Endothelial cell of umbilical vein (primary cell): ENCODE measurements around the gene NECAB2. TPM values are rescaled to one million over a fixed set of nuclear protein-coding genes. Genes with fewer than 3 reads are reported as not detected.

Experiments
- BruUV-seq: library from RNA; stranded (reverse); fragments of 400-500 nt; replicated peaks from 2 replicates; lab custom pipeline; 2021; lab: Mats Ljungman, UMichigan
- CTCF ChIA-PET: fragments of 300-600, 350-600 bp; sonication (Branson Sonifier 250); formaldehyde crosslinking; loops from one replicate; lab custom pipeline; 2021; ENCODE audit warnings: antibody characterized with exemption, inconsistent platforms; lab: Charles Lee
- POLR2A ChIA-PET: fragments of 300-600, 350-600 bp; sonication (Branson Sonifier 250); formaldehyde crosslinking; loops from one replicate; lab custom pipeline; 2021; ENCODE audit warnings: antibody characterized with exemption, inconsistent platforms; lab: Charles Lee
- DNase-seq: peaks from one replicate; pipeline ENCODE4 v3.0.0-alpha.2; 2011; ENCODE audit warnings: low read depth, low spot score
- FAIRE-seq: peaks from 2 replicates; lab custom pipeline; 2011; peaks lifted over from hg19 to GRCh38; lab: Jason Lieb, UNC
- H2AFZ ChIP-seq: 2 replicates; pipeline ENCODE4 v1.6.0; 2012; ENCODE audit warnings: low read depth, low read length, control low read depth, inconsistent platforms
- H3K27ac ChIP-seq: 2 replicates; pipeline ENCODE4 v1.5.1; 2011; ENCODE audit warnings: low read depth, mild to moderate bottlenecking, control low read depth, low read length, moderate library complexity; ENCODE audit not compliant: insufficient read depth
- H3K27me3 ChIP-seq, 2 experiments: 2 replicates each; pipeline versions ENCODE4 v1.6.0 to v1.6.1; 2011; ENCODE audit warnings: low read length in 2 of 2, mixed read lengths in 1 of 2; ENCODE audit not compliant: control insufficient read depth in 2 of 2, insufficient read depth in 2 of 2
- H3K36me3 ChIP-seq, 2 experiments: 2 replicates in 1 of 2; 3 replicates in 1 of 2; pipeline ENCODE4 v1.5.1; 2011; ENCODE audit warnings: low read length in 2 of 2, mild to moderate bottlenecking in 1 of 2, moderate library complexity in 1 of 2; ENCODE audit not compliant: control insufficient read depth in 2 of 2, insufficient read depth in 2 of 2; ENCODE audit errors: extremely low read depth in 1 of 2
- H3K4me1 ChIP-seq: 3 replicates; pipeline ENCODE4 v1.5.1; 2011; ENCODE audit warnings: mild to moderate bottlenecking, low read length; ENCODE audit not compliant: control insufficient read depth, insufficient read depth; ENCODE audit errors: extremely low read depth
- H3K4me2 ChIP-seq: 2 replicates; pipeline ENCODE4 v1.6.1; 2011; ENCODE audit warnings: low read length, control low read depth, mixed read lengths; ENCODE audit not compliant: insufficient read depth
- H3K4me3 ChIP-seq, 3 experiments: fragments of 200-600 bp in 1 of 3; sonication (generic), shearing (Covaris generic) in 1 of 3; replicated peaks in 1 of 3; 2 replicates each; pipeline ENCODE4 v1.5.1; 2011 to 2016; ENCODE audit warnings: control low read depth in 3 of 3, low read length in 3 of 3, mild to moderate bottlenecking in 2 of 3, inconsistent platforms in 1 of 3, low read depth in 1 of 3, moderate library complexity in 1 of 3; ENCODE audit not compliant: insufficient read depth in 1 of 3
- H3K79me2 ChIP-seq: 2 replicates; pipeline ENCODE4 v1.6.0; 2012; ENCODE audit warnings: low read length, inconsistent platforms; ENCODE audit not compliant: control insufficient read depth, insufficient read depth
- H3K9ac ChIP-seq: replicated peaks from 2 replicates; pipeline ENCODE3; 2011; ENCODE audit warnings: low read length, control low read depth; ENCODE audit not compliant: insufficient read depth; ENCODE audit errors: extremely low read depth
- H3K9me1 ChIP-seq: replicated peaks from 3 replicates; pipeline ENCODE4 v1.6.0; 2011; ENCODE audit warnings: mild to moderate bottlenecking, low read length; ENCODE audit not compliant: control insufficient read depth, insufficient read depth; ENCODE audit errors: extremely low read depth
- H3K9me3 ChIP-seq: replicated peaks from 2 replicates; pipeline ENCODE4 v1.5.1; 2012; ENCODE audit warnings: low read length, inconsistent platforms; ENCODE audit not compliant: control insufficient read depth, insufficient read depth
- H4K20me1 ChIP-seq: replicated peaks from 2 replicates; pipeline ENCODE3; 2011; ENCODE audit warnings: mild to moderate bottlenecking, low read length; ENCODE audit not compliant: control insufficient read depth, insufficient read depth; ENCODE audit errors: extremely low read depth
- CTCF ChIP-seq, 2 donors: IDR thresholded peaks; 1 replicate in 1 of 2; 2 replicates in 1 of 2; pipeline ENCODE4 v1.5.1; 2011; ENCODE audit warnings: low read length in 2 of 2, mild to moderate bottlenecking in 2 of 2, moderate library complexity in 2 of 2, control low read depth in 1 of 2, inconsistent platforms in 1 of 2, low read depth in 1 of 2; ENCODE audit not compliant: insufficient read depth in 1 of 2; ENCODE audit errors: extremely low read depth in 1 of 2
- EZH2 ChIP-seq: IDR thresholded peaks from 2 replicates; pipeline ENCODE4 v1.6.1; 2012; ENCODE audit warnings: borderline replicate concordance, low read depth, mild to moderate bottlenecking, moderate library complexity, low read length, inconsistent platforms; ENCODE audit not compliant: severe bottlenecking
- FOS ChIP-seq: IDR thresholded peaks from 2 replicates; pipeline ENCODE4 v1.6.1; 2011; ENCODE audit warnings: mild to moderate bottlenecking, low read length, moderate library complexity, borderline replicate concordance; ENCODE audit not compliant: insufficient read depth
- GATA2 ChIP-seq: IDR thresholded peaks from 2 replicates; pipeline ENCODE4 v1.7.0; 2011; ENCODE audit warnings: low read depth, mild to moderate bottlenecking, moderate library complexity, mixed read lengths, low read length; ENCODE audit not compliant: insufficient read length, insufficient read depth
- JUN ChIP-seq: IDR thresholded peaks from 2 replicates; pipeline ENCODE4 v1.6.1; 2011; ENCODE audit warnings: borderline replicate concordance, low read depth; ENCODE audit not compliant: insufficient read length, insufficient read depth
- MAX ChIP-seq: IDR thresholded peaks from 2 replicates; pipeline ENCODE4 v1.6.1; 2011; ENCODE audit not compliant: insufficient read depth, insufficient read length
- MYC ChIP-seq: IDR thresholded peaks from one replicate; pipeline ENCODE4 v1.6.1; 2011; ENCODE audit warnings: mild to moderate bottlenecking, low read depth, low read length
- POLR2A ChIP-seq: IDR thresholded peaks from 2 replicates; pipeline ENCODE4 v1.6.1; 2012; ENCODE audit warnings: low read depth, mild to moderate bottlenecking, control low read depth, low read length
- POLR2AphosphoS5 ChIP-seq: IDR thresholded peaks from 2 replicates; pipeline ENCODE4 v1.6.1; 2012; ENCODE audit warnings: low read depth, mild to moderate bottlenecking, control low read depth, low read length, moderate library complexity; ENCODE audit not compliant: insufficient read depth
- dilution Hi-C: fragments of 300-500 bp; cut with MboI; formaldehyde crosslinking; loops from one replicate; pipeline ENCODE4 v1.15.0; 2019; ENCODE audit warnings: low sequenced_read_pairs; ENCODE audit not compliant: extremely low pct_ligation_motif_present
- intact Hi-C: fragments of 100-400 bp; cut with micrococcal nuclease; formaldehyde crosslinking; loops from one replicate; pipeline ENCODE4 v1.10.0; 2022
- polyA plus RNA-seq, 4 experiments: library from polyadenylated mRNA; depleted of rRNA in 3 of 4; stranded (reverse) in 3 of 4; unstranded in 1 of 4; fragments of >200 nt; gene quantifications; 2 replicates each; pipeline versions ENCODE4 v1.2.1 to v1.2.3, GENCODE V29; 2011 to 2012; ENCODE audit warnings: missing spikeins in 1 of 4
- total RNA-seq: library from RNA; stranded (reverse); gene quantifications from 2 replicates; pipeline ENCODE4 v1.2.3, GENCODE V29; 2021

NECAB2 gene
- total and polyA plus RNA-seq, 2 donors (not counting 3 experiments of a cell fraction or from before 2014, with no cell fraction given), result 0.26 to 0.31 TPM

- DNase-seq (no peak), FAIRE-seq (no peak)
- H3K79me2 ChIP-seq, result no peaks in the 10 kb centered on the region
- no peaks in the 10 kb centered on the region for H3K9me1 ChIP-seq
- ChIA-PET CTCF (interaction anchor here (1.2 kb wide), 1 partner anchor 58 kb away, joined by 3 read pairs; no protein-coding TSS in a partner anchor), POLR2A (interaction anchor here (0.6 kb wide), 2 partner anchors 13 to 61 kb away, joined by 3 to 7 read pairs; no protein-coding TSS in a partner anchor)
- H3K27me3 ChIP-seq, result no peaks in the 10 kb centered on the region
- H3K9ac ChIP-seq, result no peak overlapping the region
- no peak overlapping the region for H3K4me3 ChIP-seq
- H3K9me3 ChIP-seq, result no peaks in the 10 kb centered on the region
- no peak overlapping the region for H3K4me2 ChIP-seq
- TF ChIP-seq POLR2AphosphoS5 (no peak), EZH2 (no peak), CTCF (IDR thresholded peaks at IDR 0.05; ENCODE audit: extremely low read depth in 1 of 2, insufficient read depth in 1 of 2, low read depth in 1 of 2, low read length in 2 of 2) (no peak), POLR2A (no peak)
- intact Hi-C loops (no loop called here), dilution Hi-C loops (no loop called here)
- H3K4me1 ChIP-seq, result no peaks in the 10 kb centered on the region
- H4K20me1 ChIP-seq, result no peaks in the 10 kb centered on the region
- no peak overlapping the region for H2AFZ ChIP-seq
- BruUV-seq, result no TSS peak
- H3K27ac ChIP-seq, result no peak overlapping the region
- no peaks in the 10 kb centered on the region for H3K36me3 ChIP-seq
Measured at GRCh38 chr16:84014570-84015327, 46.7 kb downstream of the NECAB2 start.

- dilution Hi-C loops, result no loop called here
- no peaks in the 10 kb centered on the region for H3K79me2 ChIP-seq
- H3K9me1 ChIP-seq, result no peaks in the 10 kb centered on the region
- FAIRE-seq, result no peak
- H3K9me3 ChIP-seq, result no peaks in the 10 kb centered on the region
- intact Hi-C loops, result no loop called here
- no peak for DNase-seq
- no peak overlapping the region for H3K4me2 ChIP-seq
- H3K4me1 ChIP-seq, result no peaks in the 10 kb centered on the region
- no TSS peak for BruUV-seq
- no peak overlapping the region for H3K27ac ChIP-seq
- no peak overlapping the region for H3K9ac ChIP-seq
- H3K36me3 ChIP-seq, result no peaks in the 10 kb centered on the region
- CTCF ChIA-PET, result interaction anchor here (0.8 kb wide), 1 partner anchor 13 kb away, joined by 3 read pairs; no protein-coding TSS in a partner anchor
- no peaks in the 10 kb centered on the region for H4K20me1 ChIP-seq
- POLR2A ChIA-PET, result no interaction called here
- no peak overlapping the region for H2AFZ ChIP-seq
- TF ChIP-seq POLR2AphosphoS5 (no peak), JUN (no peak), MAX (no peak), MYC (no peak), GATA2 (no peak), POLR2A (no peak), CTCF (IDR thresholded peaks at IDR 0.05; ENCODE audit: extremely low read depth in 1 of 2, insufficient read depth in 1 of 2, low read depth in 1 of 2, low read length in 2 of 2) (no peak), FOS (no peak)
- H3K27me3 ChIP-seq, result no peaks in the 10 kb centered on the region
- H3K4me3 ChIP-seq, result no peak overlapping the region
Measured at GRCh38 chr16:84015399-84015798, 47.4 kb downstream of the NECAB2 start.
